Activated naive CD4-positive, alpha-beta T cell treated with Interleukin-2 at 50 U/mL for 16 hours (primary cell): ENCODE data around the gene PRAMEF27.
"Not testable (repeated sequence)": the region's sequence is repeated elsewhere in the genome, so short reads cannot be mapped to it uniquely, and the experiment has no call there.

Experiments
- DNase-seq: peaks from one replicate; pipeline ENCODE4 v3.0.0-alpha.2; 2020

Gene PRAMEF27

DNA sequence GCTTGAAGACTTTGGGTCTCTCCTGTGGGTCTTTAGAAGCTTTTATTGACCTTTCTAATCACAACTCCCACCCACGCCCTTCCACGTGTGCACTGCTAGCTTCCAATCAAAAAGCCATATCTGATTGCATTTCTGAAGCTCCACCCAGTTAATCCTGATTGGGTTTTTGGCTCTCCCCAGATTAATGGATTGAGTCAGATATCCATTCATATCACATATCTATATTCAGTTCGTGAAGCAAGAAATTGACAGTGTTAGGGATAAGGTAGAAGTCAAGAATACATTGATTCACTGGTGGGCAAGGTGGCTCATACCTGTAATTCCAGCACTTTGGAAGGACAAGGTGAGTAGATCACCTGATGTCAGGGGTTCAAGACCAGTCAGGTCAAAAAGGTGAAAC is at the start of gene PRAMEF27:
PRAMEF27 (minus strand) TSS at position 101 of the 400 bp plus-strand sequence. CDS start 2,916 bp downstream, outside the sequence.
- DNase-seq: not testable (repeated sequence)

- DNase-seq: not testable (repeated sequence)
Measured at GRCh38 chr1:13070474-13070873, 14.1 kb upstream of the PRAMEF27 start, which contains the start of gene PRAMEF25. Gene PRAMEF25, plus strand, starts transcription at chr1:13070774. Its CDS starts 2,920 bp downstream, at chr1:13073694.

GRCh38 chr1:13019846-13020245 is 36.5 kb downstream of the PRAMEF27 start:
- not testable (repeated sequence) for DNase-seq

- DNase-seq: not testable (repeated sequence)
Measured at GRCh38 chr1:13011932-13012331, 44.4 kb downstream of the PRAMEF27 start.

- DNase-seq: not testable (repeated sequence)
Measured at GRCh38 chr1:13009348-13009747, 47.0 kb downstream of the PRAMEF27 start.

DNA sequence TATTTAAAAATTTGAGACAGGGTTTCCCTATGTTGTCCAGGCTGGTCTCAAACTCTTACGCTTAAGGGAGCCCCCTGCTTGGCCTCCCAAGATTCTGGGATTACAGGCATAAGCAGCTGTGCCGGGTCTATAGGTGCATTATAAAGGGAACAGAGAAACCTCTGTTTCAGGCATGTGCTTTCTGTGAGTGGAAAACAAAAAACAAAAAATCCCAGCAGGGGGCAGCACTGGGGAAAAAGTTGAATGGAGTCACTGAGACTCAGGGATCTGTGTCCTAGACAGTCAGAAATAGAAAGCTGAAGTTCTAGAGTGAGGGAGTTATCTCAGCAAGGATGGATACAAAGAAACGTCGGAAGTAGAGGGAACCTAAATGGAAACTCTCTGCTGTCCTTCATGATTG is 50.6 kb downstream of the PRAMEF27 start:
- DNase-seq: not testable (repeated sequence)
